ENCODE measurements around the gene PLD4.

- TF ChIP-seq POLR2AphosphoS5 (IDR thresholded peaks at IDR 0.05; ENCODE audit: low read depth, low read length) (no peak), POLR2A (IDR thresholded peaks at IDR 0.05; ENCODE audit: low read depth, low read length) (no peak), TAF1 (IDR thresholded peaks at IDR 0.05; ENCODE audit: low read depth, low read length) (no peak), SPI1 (IDR thresholded peaks at IDR 0.05; ENCODE audit: low read depth, low read length) (no peak)
These were observed 51.7 kb downstream of the PLD4 start for GRCh38 chr14:104976198-104977007.

Measured in GM12891 (cell line).